CD4-positive, alpha-beta T cell treated with Interleukin-6 at 100 ng/mL for 8 hours (primary cell): ENCODE results near the gene USHBP1.
A peak's percentile ranks its signal among the peaks of the same experiment; 100 is the strongest.

Experiments used
- DNase-seq: peaks from one replicate; pipeline ENCODE4 v3.0.0-alpha.2; 2020; ENCODE audit warnings: mixed read lengths, low spot score

USHBP1 gene

GRCh38 chr19:17210296-17210695 lies 54.2 kb downstream of the USHBP1 start:
- DNase-seq = no peak

DNA sequence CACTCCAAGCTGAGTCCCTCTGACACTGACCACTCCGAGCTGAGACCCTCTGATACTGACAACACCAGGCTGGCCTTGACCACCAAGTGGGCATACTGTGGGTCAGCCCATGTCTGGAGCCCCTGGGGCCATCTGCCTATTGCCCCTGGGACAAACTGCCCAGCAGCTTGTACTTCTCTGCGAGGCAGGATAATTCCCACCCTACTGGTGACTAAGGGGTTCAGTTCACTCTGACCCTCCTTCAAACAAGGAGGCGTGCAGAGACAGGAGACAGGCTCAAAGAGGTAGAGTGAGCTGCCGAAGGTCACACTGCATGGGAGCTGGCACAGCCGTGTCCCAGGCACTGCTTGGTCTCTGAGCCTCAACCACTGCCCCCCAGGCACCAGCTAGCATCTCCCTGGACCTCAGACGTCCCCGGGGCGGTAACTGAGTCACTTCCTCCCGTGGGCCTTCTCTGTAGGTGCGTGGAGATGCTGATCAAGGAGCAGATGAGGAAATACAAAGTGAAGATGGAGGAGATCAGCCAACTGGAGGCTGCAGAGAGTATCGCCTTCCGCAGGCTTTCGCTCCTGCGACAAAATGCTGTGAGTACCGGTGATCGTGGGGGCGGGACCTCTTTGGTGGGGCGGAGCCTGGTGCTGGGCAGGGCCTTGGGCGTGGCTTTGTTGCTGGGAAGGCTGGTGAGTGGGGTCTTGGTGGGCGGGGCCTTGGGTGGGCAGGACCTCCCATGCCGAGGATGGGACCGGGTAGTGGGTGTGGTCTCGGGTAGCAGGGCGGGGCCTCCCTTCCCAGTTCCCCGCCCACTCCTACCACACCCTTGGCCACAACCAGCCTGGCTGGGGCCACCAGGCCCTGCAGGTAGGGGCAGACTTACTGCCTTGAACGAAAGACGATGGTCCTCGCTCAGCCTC lies 55.2 kb downstream of the USHBP1 start:
- no peak for DNase-seq

DNA sequence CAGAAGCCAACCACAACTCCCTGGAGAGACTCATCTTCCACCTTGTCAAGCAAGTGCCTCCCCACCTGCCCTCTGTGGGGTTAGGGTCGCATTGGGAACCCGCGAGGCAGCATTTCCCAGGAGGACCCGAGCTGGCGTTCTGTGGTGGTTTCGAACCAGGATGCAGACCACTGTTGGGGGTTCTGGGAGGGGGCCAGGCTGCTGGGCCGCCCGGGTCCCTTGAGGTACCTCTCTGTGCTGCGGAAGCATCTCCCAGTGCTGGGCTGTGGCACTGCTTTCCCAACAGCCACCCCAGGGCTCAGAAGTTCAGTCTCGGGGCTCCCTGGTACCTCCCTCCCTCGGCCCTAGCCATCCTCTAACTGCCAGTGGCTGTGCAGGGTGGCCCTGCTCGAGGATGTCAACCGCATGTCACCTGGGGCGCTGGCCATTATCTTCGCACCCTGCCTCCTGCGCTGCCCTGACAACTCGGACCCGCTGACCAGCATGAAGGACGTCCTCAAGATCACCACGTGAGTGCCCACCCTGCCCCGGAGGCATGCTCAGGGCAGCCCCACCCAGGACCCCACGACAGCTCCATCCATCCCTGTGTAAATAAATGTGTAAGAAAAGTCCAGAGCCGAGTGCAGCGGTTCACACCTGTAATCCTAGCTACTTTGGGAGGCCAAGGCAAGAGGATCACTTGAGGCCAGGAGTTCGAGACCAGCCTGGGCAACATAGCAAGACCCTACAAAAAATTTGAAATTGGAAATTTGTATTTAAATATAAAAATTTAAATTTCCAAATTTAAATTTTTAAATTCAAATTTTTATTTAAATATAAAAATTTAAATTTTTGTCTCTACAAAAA lies 57.6 kb downstream of the USHBP1 start:
- no peak for DNase-seq

DNA sequence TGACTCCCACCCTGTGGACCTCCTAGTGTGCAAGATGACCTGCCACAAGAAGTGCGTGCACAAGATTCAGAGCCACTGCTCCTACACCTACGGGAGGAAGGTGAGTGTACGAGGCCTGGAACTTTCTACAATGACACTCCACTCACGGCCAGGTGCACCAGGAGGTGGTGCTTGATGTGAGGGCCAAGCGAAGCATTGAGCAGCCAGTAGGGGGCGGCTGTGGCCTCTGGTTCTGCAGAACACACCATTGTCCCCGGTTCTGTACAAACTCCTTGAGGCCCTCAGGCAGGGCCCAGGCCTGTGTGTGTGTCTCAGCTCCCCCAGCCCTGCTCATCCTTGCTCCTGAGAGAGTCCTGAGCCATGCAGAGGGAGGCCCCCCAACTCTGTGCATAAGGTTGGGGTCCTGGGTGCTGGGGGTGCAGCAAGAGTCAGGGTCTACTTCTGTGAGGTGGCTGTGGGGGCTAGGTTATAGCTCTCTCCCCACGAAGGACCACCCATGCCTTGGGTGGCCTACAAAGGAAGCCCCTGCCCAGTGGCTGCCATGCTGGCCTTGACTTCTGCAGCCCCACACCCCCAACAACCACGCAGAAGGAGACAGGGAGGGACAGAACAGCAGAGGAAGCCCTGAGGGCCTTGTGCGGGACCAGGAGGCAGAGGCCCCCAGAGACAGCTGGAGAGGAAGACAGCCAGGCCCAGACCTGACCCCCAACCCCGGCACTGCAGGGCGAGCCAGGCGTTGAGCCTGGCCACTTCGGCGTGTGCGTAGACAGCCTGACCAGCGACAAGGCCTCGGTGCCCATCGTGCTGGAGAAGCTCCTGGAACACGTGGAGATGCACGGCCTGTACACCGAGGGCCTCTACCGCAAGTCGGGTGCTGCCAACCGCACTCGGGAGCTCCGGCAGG lies 59.1 kb downstream of the USHBP1 start:
- peak; percentile 61 for DNase-seq

DNA sequence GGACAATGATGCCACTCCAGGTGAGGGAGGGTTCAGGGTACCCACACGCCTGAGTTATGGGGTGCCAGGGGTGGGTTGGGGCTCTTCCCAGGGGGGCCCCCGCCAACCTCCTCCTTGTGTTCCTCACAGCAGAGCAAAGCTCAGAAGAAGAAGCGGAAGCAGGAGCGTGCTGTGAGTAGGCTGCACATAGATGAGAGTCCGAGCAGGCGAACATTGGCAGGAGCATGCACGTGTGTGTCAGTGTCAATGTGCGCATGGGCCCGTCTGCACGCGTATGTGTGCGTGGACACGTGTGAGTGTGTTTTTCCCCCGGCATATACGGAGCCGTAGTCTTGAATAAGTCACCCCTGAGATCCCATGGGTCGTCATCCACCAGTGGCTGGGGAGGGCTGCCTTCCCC lies 61.8 kb downstream of the USHBP1 start:
- no peak for DNase-seq

DNA sequence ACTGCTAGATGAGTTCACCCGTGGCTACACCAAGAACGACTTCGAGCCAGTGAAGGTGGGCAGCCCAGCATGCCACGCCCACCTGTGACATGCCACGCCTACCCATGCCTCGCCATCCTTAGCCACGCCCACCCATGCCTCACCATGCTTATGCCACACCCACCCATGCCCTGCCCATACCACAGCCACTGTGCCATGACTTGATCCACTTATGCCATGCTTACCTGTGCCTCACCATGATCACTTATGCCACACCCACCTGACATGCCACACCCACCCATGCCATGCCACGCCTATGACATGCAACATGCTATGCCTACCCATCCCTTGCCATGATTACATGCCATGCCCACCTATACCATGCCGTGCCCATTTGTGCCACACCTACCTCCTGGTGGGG lies 62.3 kb downstream of the USHBP1 start:
- no peak for DNase-seq

DNA sequence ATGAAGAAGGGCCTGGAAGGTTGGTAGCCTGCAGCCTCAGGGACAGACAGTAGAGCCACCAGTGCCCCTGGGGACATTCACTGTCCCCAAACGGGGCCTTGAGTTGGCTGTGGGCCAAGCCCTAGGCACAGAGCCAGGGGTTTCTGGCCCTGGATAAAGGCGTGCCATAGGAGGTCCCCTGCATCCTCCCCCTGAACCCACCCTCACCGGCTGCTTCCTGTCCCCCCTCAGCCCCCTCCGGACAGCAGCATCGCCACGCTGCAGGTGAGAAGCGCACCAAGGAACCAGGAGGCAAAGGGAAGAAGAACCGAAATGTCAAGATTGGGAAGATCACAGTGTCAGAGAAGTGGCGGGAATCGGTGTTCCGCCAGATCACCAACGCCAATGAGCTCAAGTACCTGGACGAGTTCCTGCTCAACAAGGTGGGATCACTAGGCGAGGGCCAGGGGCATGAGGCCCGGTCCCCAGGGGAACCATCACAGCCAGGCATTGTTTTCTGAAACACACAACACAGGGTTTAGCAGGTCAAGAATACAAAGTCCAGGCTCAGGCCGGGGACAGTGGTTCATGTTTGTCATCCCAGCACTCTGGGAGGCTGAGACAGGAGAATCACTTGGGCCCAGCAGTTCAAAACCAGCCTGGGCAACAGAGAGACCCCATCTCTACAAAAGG lies 64.0 kb downstream of the USHBP1 start:
- DNase-seq = no peak
